Peyer's patch (tissue), 4 donors: ENCODE results near the gene CENPX.

Experiments used
- POLR2A ChIP-seq, 2 donors: fragments of 450-650 bp; IDR thresholded peaks; one replicate each; pipeline ENCODE4 v1.5.1; 2017; ENCODE audit warnings: antibody characterized with exemption in 2 of 2, mild to moderate bottlenecking in 2 of 2, moderate library complexity in 2 of 2
- TF ChIP-seq, protein P1 (sequence below), 6 experiments: fragments of 450-650 bp in 4 of 6; fragments of 200-600 bp in 2 of 6; sonication (generic) in 1 of 6; IDR thresholded peaks; one replicate each; pipeline ENCODE4 v1.5.1; 2017 to 2019; ENCODE audit warnings: antibody characterized with exemption in 6 of 6, mild to moderate bottlenecking in 3 of 6, moderate library complexity in 1 of 6

DNA sequence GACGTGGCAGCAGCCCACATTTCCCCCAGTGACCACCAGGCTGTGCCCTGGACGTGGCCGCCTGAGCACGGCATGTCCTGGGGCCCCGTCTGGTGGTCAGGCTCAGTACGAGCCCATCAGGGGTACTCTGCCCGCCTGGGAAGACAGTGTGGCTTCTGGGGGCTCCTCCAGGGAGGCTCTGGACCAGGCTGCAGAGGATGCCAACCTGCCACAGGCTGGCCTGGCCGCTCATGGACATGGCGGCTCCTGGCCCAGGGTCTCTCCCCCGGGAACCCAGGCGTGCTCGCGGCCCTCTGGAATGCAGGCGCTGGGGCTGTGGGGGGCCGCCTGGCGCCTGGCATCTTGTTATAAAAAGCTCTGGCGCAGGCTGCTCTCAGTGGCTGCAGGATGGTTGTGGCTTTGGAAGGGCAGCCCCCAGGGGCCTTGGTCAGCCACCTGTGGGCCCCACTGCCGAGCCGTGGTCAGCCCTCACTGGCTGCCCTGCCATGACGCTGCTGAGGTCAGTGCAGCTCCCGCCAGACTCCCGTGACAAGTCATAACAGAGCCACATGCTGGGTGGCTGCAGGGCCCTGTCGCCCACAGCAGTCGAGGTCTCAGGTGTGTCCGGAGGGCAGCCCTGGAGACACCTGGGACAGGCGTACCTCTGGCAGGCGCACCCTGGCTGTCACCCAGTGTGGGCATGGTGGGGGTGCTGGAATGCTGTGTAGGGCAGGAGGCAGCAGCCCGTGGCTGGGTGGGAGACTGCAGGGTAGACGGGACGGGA is 15.0 kb downstream of the CENPX start:
- TF ChIP-seq, protein P1, sequence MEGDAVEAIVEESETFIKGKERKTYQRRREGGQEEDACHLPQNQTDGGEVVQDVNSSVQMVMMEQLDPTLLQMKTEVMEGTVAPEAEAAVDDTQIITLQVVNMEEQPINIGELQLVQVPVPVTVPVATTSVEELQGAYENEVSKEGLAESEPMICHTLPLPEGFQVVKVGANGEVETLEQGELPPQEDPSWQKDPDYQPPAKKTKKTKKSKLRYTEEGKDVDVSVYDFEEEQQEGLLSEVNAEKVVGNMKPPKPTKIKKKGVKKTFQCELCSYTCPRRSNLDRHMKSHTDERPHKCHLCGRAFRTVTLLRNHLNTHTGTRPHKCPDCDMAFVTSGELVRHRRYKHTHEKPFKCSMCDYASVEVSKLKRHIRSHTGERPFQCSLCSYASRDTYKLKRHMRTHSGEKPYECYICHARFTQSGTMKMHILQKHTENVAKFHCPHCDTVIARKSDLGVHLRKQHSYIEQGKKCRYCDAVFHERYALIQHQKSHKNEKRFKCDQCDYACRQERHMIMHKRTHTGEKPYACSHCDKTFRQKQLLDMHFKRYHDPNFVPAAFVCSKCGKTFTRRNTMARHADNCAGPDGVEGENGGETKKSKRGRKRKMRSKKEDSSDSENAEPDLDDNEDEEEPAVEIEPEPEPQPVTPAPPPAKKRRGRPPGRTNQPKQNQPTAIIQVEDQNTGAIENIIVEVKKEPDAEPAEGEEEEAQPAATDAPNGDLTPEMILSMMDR (IDR thresholded peaks at IDR 0.05), result no peak
- TF ChIP-seq POLR2A (IDR thresholded peaks at IDR 0.05), result no peak
